KOPT-K1 (cell line): ENCODE measurements around the gene PROX2.

Experiments
- H3K27ac ChIP-seq: fragments of 200-600 bp; sonication (generic); 2 replicates; pipeline ENCODE4 v1.5.1; 2016; ENCODE audit warnings: antibody characterized with exemption, mild to moderate bottlenecking, low read depth, low read length; ENCODE audit not compliant: poor library complexity, severe bottlenecking
- H3K36me3 ChIP-seq: fragments of 200-600 bp; sonication (generic); 2 replicates; pipeline ENCODE4 v1.5.1; 2017; ENCODE audit warnings: antibody characterized with exemption, mild to moderate bottlenecking, low read length, moderate library complexity; ENCODE audit not compliant: insufficient read depth
- H3K9me3 ChIP-seq: fragments of 200-600 bp; sonication (generic); 2 replicates; pipeline ENCODE4 v1.5.1; 2017; ENCODE audit warnings: antibody characterized with exemption, low read length, mild to moderate bottlenecking; ENCODE audit not compliant: insufficient read depth, poor library complexity, severe bottlenecking

Gene PROX2

DNA sequence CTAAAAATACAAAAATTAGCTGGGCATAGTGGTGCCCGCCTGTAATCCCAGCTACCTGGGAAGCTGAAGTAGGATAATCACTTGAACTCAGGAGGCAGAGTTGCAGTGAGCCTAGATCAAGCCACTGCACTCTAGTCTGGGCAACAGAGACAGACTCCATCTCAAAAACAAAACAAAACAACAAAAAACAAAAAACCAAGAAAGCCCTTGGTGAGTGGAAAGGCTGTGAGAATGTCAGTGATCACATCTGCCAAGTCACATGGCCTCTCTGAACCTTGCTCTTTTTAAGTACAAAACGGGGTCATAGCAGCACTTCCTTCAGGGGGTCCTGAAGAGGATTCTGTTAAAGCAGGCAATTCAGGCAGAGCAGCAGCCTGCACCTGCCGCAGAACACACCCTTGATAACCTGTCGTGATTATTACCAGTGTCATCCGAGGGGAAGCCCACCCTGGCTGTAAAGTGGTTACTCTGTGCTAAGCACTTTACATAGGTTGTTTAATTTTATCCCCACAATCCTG is 37.5 kb upstream of the PROX2 start:
- no peaks in the 10 kb centered on the region for H3K9me3 ChIP-seq
- no peak overlapping the region for H3K27ac ChIP-seq
- H3K36me3 ChIP-seq = no peaks in the 10 kb centered on the region

DNA sequence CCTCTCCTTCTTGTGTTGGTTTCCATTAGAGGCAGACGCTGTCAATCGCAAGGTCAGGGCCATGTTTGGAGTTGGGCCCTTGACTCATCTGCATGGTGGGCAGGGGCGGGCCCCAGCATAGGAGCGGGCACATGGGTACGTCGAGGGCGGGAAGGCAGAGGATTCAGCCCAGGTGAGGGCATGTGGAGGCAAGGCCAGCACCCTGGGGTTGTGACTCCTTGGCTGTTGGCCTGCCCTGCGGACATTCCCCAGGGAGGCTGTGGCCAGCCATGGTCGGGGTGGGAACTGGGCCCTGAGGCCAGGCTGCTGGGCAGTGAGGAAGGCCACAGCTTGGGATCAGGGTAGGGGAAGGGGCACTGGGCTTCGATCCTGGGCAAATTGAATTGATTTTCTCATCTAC is 36.9 kb upstream of the PROX2 start:
- no peaks in the 10 kb centered on the region for H3K9me3 ChIP-seq
- H3K36me3 ChIP-seq = no peaks in the 10 kb centered on the region
- no peak overlapping the region for H3K27ac ChIP-seq

DNA sequence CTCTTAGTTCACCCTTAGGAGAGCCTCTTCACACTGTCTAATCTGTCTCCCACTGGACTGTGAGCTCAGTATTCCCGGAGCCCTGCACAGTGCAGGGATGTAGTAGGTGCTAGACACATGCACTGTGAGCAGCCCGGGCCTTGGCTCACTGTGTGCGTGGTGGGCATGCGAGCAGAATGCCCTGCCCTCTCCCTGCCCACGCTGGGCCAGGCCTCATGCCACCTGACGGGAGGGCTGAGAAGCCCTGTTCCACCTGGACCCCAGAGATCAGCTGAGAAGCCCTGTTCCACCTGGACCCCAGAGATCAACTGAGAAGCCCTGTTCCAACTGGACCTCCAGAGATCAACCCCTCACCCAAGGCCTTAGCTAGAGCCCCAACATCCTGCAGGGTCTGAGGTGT is 36.2 kb upstream of the PROX2 start:
- H3K9me3 ChIP-seq = no peaks in the 10 kb centered on the region
- H3K36me3 ChIP-seq = peaks cover 5% of the 10 kb centered on the region; the same call in 1 of the 2 replicates
- H3K27ac ChIP-seq = no peak overlapping the region

DNA sequence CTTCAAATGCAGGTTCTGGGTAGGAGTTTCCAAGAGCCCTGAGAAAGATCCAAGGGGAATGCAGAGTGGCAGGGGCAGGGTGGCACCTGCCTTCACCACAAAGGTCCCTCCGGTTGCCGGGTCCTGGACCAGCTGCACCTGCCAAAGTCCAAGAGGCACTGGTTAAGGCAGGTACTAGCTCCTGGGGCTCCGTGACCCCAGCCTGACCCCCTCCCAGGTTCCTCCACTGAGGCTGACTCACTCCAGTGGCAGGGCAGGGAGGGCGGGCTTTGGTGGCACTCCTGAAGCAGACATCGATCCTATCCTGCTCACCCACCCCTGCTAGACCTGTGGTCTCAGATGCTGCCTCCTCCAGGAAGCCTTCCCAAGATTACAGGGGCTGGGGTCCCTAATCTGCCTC is 35.8 kb upstream of the PROX2 start:
- Histone ChIP-seq H3K36me3 (peaks cover 9% of the 10 kb centered on the region; the same call in 1 of the 2 replicates), H3K27ac (no peak overlapping the region), H3K9me3 (no peaks in the 10 kb centered on the region)

DNA sequence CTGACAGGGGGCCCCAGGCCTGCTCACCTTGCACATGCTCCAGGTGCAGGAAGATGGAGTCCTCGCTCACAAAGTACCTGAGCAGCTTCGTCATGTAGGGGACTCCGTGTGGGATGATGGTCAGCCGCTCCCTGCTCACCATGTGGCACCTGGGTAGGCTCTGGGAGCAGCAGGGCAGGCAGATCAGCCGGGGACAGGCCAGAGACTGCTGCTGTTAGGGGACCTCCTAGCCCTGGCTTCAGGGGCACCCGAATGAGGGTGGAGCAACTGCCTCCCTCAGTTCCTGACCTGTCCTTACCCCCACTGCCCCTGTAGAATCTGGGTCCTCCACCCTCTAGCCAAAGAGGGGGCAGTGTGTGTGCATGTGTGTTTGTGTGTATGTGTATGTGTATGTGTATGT is 35.3 kb upstream of the PROX2 start:
- H3K27ac ChIP-seq = no peak overlapping the region
- peaks cover 12% of the 10 kb centered on the region; the same call in 1 of the 2 replicates for H3K36me3 ChIP-seq
- no peaks in the 10 kb centered on the region for H3K9me3 ChIP-seq

DNA sequence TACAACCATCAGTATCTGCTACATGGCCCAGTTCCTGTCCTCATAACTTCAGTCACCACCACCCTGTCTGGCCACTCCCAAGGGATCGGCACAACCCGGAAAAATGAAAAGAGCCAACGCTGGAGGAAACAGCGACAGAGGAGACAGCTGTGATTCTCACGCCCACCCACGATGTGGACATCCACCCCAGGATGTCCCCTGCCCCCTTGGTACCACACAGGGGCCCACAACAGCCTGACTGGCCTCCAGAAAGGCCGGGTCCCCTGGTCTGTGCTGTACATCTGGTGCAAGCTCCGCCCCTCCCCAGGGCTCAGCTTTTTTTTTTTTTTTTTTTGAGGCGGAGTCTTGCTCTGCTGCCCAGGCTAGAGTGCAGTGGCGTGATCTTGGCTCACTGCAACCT is 34.6 kb upstream of the PROX2 start:
- H3K36me3 ChIP-seq = peaks cover 18% of the 10 kb centered on the region; the same call in 1 of the 2 replicates
- no peak overlapping the region for H3K27ac ChIP-seq
- H3K9me3 ChIP-seq = no peaks in the 10 kb centered on the region

DNA sequence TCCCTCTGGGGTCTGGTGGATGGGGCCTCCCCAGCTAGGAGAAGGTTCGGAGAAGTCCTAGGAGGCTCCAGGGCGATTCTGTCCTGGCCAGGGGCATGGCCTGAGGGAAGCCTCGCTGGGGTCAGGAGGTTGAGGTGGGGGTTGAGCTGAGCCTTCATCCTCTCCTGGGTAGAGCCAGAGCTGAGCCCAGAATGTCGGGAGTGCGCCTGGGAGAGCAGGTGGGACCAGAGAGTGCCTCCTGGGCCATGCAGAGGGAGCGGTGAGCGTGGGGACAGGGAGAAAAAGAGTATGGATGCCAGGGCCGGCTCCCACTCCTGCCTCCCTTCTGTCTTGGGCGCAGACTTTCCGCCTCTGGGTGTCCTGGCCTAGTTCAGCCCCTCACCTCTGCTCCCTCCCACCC is 34.0 kb upstream of the PROX2 start:
- H3K27ac ChIP-seq = no peak overlapping the region
- H3K36me3 ChIP-seq = peaks cover 25% of the 10 kb centered on the region
- no peaks in the 10 kb centered on the region for H3K9me3 ChIP-seq

DNA sequence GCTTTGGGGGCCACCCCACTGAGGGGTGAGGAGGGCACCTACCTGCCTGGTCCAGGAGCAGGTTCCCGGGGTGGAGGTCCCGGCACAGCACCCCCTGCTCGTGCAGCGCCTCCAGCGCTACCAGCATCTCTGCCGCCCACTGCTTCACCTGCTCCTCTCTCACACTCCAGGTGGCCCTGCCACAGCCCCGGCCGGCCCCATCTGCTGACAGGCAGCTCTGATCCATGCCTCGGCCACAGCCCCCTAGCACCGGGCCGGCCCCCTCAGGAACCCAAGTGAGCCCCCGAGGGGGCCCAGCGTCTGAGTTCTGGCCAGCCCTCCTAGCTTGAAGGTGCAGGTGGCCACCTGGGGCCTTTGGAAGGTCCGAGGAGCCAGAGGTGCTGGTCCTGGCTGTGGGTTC is 33.6 kb upstream of the PROX2 start:
- Histone ChIP-seq H3K36me3 (peaks cover 29% of the 10 kb centered on the region), H3K27ac (no peak overlapping the region), H3K9me3 (no peaks in the 10 kb centered on the region)

DNA sequence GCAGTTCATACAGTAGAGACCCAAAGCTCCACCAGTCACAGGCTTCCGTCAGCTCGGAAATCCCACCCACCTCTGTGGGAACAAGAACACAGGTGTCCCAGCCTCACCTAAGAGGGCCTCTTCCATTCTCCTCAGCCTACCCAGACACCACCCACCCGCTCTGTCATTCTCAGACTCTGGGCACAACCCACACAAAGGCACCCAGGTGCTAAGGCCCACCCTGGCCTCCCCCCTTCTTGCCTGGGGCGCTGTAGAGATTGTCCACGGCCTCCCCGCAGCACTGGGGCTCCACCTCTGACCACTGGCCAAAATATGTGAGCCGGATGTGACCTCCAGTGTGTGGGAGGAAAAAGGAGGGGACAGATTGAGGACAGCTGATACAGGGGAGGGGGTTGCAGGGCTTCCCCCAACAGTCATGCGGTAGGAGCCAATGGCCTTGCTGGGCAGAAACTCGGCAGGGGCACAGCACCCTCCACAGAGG is 33.0 kb upstream of the PROX2 start:
- Histone ChIP-seq H3K27ac (no peak overlapping the region), H3K9me3 (no peaks in the 10 kb centered on the region)

DNA sequence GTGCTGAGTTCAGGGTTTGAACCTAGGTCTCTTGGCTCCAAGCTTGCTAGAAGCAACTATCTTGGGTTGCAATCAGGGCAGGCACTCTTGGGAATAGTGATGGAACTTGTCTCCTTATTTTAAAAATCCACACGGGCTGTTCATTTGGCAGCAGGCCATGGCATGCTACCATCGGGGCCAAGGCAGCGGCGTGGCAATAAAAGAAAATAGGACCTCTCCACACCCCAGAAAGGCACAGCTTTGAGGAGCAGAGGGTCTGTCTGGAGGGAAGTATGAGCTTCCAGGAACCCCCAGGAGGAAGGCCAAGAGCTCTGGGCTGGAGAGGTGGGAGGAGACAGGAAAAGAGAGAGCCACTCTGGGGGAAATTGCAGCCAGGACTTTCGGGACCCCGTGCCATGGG is 31.8 kb upstream of the PROX2 start:
- H3K27ac ChIP-seq = no peak overlapping the region
- H3K36me3 ChIP-seq = peaks cover 46% of the 10 kb centered on the region
- no peaks in the 10 kb centered on the region for H3K9me3 ChIP-seq

More for the DNA sequence above, 33.0 kb upstream of the PROX2 start:
- peaks cover 35% of the 10 kb centered on the region for H3K36me3 ChIP-seq

DNA sequence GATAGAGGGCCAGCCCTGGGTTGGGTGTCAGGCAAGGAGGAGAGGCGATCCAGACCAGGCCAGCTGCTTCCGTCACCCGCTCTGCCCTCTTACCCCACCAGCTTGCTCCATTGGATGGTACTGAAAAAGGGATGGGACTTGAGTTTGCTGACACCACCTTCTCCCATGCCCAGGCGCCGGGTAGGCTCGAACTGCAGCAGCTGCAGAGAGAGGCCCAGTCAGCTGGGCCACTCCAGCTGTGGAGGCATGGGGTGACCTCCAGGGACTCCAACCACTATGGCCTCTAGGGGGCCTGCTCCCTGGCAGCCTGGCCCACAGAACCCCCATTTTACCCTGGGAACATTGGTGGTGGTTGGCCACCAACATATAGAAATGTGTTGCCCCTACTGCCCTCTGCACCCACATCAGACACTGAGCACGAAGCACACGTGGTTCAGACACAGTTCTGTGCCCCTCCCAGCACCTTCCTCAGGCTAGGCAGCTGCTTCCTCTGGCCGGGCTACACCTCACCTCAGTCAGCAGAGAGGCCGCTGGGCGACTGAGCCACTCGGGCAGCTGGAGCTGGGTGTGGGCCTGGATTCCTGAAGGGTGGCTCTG is 31.1 kb upstream of the PROX2 start:
- peaks cover 53% of the 10 kb centered on the region for H3K36me3 ChIP-seq
- no peak overlapping the region for H3K27ac ChIP-seq
- H3K9me3 ChIP-seq = no peaks in the 10 kb centered on the region

DNA sequence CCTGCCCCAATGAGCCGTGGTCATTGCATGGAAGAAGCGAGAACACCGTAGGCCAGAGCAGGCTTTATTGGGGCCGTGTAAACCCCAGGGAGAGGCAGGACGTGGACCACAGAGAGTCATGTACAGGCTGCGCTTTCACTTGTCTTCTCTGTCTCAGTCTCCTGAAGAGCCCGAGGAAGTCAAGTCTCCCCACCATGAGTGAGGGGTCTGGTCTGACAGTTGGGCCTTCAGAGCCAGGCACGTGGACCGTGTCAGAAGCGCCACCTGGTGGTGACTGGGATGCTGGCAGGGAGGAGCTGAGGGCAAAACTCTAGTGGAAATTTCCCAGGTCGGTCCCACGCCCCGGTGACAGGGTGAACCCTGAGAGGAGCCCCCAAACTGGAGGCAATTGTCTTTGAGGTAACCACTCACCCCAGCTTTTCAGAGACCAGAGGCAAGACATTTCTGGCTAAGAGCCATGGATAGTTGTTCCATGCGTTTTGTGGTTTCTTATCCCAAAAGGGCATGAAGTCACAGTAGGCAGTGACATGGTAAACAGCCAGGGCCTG is 29.7 kb upstream of the PROX2 start:
- Histone ChIP-seq H3K36me3 (peaks cover 67% of the 10 kb centered on the region), H3K27ac (no peak overlapping the region), H3K9me3 (no peaks in the 10 kb centered on the region)

DNA sequence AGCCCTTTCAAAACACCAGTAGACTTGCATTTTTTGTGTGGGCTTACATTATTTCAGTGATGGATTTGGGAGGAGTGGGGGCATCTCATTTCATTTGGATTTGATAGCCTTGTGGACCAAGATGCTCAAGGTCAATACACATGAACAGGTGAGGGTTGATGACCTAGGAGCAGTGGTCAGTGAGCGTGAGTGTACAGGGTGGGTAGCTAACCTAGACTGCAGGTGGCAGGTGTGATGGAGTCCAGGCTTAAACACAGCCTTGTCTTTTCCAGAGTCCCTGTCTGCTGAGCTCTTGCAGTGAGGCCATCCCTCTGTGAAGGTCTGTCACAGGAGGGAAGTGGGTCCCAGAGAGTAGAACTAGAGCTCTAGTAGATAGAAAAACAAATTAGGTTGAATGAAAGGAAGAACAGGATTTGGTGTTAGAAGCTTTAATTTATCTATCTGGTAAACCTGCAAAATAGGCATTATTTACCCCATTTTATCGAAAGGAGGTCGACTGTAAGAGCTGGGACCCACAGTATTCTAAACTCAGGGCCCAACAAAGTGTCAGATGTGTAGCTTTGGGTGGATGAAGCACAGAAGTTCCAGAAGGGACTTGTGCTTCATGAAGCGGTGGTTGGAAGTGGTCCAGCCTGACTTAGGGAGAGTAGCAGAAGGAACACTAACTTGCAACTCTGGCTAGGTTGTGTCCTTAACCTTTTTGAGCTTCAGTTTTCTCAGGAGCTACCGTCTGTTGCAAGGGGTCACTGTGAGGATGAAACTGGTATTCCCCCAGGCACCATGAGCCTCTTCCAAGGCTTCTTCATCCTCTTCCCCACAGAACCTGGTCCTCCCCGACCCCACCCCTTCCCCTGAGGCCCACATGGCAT is 28.9 kb upstream of the PROX2 start:
- H3K36me3 ChIP-seq = peaks cover 75% of the 10 kb centered on the region
- H3K27ac ChIP-seq = no peak overlapping the region
- H3K9me3 ChIP-seq = no peaks in the 10 kb centered on the region

DNA sequence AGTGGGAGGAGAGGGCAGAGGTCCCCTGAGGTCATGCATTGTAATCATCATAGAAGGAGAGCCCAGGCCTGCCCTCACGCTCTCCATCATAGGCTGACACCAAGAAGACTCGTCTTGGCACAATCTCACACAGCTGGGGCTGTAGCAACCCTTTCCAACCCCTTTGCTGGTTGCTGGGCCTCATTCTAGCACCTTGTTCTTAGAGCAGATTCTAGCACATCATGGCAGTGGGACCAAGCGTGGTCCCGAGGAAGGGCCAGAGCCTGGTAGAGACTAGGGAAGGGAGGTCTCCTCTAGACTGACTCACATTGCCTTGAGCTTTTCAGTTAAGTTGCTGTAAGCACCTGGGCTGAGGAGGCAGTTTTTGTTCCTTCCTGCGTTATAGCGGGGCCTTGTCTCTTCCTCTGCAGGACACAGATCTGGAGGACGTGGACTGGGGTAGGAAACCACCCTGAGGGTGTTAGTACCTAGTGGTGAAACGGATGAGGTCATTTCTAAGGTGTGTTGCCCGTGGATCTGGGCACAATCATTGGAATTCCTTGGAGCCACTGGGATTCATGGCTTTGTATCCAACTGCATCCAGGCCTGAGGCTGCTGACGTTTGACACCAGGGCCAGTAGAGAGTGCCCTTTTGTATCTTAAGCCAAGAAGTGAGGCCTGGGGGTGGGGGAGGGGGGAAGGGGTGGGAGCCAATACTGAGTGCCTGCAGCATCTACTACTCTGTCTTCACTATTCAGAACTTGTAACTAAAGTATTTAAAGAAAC is 27.2 kb upstream of the PROX2 start:
- H3K36me3 ChIP-seq = peaks cover 92% of the 10 kb centered on the region
- no peak overlapping the region for H3K27ac ChIP-seq
- no peaks in the 10 kb centered on the region for H3K9me3 ChIP-seq

DNA sequence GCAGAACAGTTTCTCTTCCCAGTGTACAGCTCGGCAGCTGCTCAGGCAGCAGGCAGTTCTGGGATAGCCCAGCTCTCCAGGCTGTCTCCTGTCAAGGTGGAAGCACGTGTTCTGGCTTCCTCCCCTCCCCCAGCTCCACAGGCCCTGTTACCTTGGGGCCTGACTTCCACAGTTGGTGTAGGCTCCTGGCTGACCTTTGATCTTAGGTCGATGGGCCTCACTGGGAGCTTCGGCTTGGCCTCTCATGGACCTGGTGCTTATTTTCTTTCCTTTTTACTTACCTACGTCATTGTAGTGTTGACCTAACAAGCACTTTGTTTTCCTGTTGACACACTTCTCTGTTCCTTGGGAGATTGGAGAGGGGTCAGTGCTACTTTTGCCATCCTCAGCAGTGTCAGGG is 22.7 kb upstream of the PROX2 start:
- Histone ChIP-seq H3K9me3 (no peaks in the 10 kb centered on the region), H3K27ac (no peak overlapping the region), H3K36me3 (peaks cover 100% of the 10 kb centered on the region)
